GM21825 (cell line): Measurements from ENCODE around the gene HIPK1.
"Not testable (repeated sequence)": the region's sequence is repeated elsewhere in the genome, so short reads cannot be mapped to it uniquely, and the experiment has no call there.

ENCODE experiments used
- ATAC-seq: cut with Tn5 transposase; IDR thresholded peaks from one replicate; pipeline ENCODE4 v1.9.1; 2021; ENCODE audit warnings: mild to moderate bottlenecking, moderate library complexity; ENCODE audit not compliant: unreplicated experiment

The HIPK1 gene

DNA sequence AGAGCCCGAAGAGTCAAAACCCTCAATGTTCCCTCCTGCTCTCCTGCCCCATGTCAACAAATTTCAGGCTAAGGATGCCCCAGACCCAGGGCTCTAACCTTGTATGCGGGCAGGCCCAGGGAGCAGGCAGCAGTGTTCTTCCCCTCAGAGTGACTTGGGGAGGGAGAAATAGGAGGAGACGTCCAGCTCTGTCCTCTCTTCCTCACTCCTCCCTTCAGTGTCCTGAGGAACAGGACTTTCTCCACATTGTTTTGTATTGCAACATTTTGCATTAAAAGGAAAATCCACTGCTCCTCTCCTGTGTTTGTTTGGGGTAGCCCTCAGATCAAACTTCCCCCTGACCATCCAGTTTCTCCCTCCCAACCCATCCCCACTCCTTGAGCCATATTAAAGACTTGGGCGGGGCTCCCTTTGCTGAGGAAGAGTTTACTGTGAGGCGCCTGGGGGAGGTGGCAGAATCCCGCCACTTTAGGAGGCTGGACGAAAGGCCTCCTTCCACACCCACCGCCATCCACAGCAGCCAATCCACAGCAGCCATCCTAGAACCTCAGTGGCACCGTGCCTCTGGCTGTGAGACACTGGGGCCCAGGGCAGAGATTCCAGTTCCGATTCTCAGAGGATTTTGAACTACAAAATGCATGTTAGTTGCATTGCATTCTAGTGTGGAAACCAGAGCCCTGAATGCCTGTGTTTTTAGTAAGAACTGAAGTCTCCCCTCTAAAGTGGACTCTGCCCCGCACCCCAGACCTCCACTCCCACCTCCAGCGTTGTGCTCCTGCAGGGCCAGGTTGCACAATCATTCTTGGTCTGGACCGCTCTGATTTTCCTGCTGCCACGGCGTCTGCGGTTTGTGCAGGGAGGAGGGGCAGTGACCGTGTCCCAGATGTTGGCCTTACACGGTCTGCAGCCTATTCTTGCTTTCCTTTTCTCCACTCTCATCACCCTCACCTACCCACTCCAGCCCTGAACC, 53.1 kb downstream of the HIPK1 start:
- ATAC-seq: no peak

DNA sequence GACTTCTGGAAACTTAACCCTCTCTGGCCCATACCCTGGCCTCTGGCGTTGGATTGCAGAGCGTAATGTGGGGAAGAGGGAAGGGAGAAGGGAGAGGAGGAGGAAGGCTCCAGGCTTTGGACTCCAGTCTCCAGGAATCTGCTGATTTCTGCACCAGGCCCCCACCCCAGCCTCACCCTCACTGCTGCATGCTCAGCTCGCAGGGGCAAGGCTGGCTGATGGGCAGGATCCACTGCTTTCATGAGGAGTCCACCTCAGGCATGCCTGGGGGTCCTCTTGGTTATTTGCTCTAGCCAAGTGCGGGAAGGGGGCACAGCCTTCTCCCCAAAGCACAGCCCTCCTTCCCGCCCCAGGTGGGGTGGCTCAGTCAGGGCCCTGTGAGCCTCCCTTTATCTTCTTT, 53.8 kb downstream of the HIPK1 start:
- no peak for ATAC-seq

DNA sequence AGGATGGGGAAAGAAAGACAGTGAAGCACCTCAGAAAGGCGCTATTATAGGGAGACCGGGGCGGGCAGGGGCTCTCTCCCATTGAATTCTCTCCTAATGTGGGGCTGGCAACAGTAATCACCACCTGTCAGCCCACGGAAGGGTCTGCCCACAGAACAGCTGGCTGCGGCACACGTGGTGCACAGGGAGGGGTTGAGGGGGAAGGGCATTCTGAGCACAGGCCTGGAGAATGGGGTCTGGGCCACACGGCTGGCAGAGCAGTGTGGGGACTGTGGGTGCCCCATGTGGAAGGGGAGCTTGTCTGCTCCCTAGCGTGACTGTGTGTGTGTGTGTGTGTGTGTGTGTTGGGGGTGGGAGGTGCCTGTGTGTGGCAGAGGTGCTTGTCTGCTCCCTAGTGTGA, 54.3 kb downstream of the HIPK1 start:
- ATAC-seq: no peak

DNA sequence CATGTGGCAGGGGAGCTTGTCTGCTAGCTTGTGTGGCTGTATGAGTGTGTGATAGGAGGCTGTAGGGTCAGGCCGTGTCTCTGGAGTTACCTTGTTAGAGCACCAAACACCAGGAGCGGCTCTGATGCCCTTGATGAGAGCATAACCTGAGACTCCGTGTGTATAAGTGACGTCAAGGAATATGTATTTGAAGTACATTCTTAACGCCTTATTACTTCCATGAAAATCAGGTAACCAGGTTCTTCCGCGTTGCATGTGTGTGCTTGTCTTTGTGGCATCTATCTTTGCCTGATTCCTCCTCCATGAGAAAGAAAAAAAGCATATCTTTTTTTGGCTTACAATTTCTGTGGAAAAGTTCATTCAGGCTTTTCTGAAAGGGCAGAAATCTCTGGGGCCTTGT, 54.7 kb downstream of the HIPK1 start:
- no peak for ATAC-seq

DNA sequence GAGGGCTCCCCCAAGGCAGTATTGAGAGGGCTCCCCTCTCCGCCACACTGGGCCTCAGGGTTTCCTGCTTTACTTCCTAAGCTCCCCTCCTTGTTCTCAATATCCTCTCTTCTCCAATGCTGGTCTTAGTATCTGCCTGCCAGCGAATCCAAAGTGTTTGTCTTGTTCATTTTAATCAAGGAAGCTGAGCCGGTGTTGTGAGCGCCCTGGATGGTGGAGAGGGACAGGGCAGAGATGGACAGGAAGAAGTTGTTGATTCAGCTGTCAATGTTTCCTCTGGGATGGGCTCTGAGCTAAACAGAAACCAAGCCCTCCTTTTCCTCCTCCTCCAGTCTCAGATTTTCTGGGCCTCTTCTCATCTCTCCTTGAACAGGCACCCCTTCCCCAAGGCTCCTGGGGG, 55.6 kb downstream of the HIPK1 start:
- ATAC-seq: no peak

DNA sequence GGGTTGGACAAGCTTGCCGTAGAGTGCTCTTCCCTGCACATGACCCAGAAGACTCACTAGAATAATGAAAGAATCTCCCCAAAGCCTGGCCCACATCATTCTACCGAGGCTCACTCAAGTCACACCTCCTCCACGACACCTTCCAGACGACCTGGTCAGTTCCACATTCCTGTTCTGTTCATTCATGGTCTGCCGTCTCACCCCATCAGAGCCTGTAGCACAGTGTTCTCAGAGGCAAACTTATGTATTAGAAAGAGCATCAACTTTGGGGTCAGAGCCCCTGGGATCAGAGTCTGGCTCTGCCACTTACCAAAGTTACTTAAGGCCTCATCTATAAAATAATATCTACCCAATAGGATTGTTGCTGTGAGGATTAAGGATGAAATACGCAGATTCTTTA, 57.7 kb downstream of the HIPK1 start:
- no peak for ATAC-seq

DNA sequence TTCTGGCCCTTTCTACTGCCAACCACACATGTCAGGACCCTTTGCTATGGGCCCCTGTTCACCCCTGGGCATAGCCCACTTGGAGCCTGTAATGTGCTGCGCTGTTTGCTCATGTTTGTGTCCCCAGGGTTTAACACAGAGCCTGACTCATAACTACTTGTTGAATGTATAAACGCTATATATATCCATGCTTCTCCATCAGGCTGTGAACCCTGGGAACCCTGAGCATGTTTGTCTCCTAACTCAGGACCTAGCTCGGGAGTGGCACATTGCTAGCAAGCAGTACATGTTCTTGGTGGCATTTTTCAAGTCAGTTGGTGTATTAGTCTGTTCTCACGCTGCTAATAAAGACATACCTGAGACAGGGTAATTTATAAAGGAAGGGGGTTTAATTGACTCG, 58.1 kb downstream of the HIPK1 start:
- ATAC-seq: no peak

DNA sequence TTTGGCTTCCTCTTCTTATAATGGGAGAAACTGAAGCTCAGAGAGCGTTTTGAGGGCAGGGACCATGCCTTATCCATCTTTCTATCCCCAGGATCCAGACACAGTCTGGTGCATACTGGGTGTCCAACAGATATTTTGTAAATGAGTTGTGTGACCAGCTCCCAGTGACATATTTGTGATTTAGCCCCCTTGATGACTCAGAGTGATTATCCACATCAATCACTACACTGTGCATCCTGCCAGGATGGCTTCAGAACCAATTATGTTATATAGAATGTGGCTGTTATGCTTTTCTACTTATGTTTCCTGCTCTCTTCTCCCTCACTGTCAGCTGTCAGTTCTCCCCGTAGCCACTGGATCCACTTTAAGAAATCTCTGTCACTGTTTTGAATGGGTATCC, 61.4 kb downstream of the HIPK1 start:
- ATAC-seq: no peak

DNA sequence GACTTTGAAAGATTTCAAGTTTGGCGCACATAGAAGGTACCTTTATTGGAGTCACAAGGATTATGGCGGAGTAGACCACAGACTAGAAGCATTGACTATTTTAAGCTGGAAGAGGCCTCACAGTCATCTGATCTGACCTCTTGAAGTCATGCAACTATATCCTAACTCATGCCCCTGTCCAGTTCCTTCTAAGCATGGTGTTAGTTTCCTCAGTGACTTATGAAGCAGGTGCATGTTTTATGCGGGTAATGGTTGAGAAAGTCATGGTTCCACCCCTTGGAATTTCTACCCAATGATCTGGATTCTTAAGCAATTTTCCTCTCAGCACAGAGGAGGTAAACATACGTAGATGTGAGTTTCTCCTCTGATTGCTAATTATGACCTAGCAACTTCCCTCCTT, 61.8 kb downstream of the HIPK1 start:
- ATAC-seq: no peak

DNA sequence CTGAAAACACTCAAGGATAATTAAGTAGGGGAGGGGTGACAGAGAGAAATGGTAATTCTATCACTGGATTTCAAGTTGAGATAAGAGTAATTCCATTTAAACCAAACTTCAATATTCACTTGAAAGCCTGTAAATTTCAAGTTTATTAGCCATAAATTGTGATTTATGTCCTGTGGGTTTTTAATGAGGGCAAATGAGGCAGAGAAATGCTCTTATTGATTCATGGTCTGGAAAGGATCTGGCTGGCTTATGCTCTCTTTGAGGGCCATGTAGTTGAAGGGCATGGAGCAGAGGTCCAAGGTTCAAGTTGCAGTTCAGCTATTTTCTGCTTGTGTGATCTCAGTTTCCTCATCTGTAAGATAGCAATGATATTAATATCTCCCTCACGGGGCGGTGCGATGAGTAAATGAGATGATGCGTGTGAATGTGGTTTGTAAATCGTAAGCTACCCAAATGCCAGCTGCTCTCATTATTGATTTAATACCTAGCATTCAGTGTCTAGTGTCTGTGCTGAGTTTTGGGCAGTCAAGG, 62.4 kb downstream of the HIPK1 start:
- ATAC-seq: no peak

DNA sequence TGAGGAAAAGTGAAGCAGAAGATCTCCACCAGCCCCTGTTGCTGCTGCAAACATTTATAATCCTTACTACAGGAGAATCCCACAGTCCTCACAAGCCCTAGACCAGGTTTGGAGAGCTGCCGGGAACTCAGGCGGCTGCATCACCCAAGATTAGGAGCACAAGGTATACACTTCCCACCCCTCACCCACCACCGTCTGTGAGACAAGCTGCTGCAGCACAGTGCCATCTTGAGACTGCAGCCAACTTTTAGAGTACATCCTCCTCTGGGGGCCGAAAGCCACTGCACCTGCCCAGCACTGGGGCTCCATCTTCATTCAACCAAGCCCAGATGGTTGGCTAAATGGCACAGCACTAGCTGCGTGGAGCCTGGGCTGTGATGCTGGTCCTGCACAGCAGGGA, 63.9 kb downstream of the HIPK1 start:
- no peak for ATAC-seq

DNA sequence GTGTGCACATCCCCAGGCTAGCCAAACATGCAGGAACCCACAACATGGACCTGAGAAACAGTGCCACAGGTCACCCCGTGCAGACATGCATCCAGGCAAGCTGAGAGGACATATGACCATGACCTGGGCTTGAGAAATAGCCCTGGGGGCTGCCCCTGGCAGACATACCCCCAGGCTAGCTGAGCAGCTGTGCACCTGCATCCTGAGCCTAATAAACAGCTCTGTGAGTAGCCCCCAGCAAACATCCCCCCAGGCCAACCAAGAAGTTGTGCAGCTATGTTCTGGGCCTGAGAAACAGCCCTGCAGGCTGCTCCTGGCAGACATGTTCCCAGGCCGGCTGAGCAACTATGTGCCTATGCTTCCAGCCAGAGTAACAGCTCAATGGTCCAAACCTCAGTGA, 64.6 kb downstream of the HIPK1 start:
- no peak for ATAC-seq

DNA sequence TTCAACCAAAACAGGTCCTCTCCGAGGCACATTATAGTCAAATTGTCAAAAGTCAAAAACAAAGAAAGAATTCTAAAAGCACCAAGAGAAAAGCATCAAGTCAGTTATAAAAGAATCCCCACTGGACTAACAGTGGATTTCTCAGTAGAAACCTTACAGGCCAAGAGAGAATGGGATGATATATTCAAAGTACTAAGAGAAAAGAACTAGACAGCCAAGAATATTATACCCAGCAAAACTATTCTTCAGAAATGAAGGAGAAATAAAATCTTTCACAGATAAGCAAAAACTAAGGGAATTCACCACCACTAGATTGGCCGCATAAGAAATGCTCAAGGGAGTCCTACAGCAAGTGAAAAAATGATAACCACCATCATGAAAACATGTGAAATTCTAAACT, 66.3 kb downstream of the HIPK1 start:
- no peak for ATAC-seq

DNA sequence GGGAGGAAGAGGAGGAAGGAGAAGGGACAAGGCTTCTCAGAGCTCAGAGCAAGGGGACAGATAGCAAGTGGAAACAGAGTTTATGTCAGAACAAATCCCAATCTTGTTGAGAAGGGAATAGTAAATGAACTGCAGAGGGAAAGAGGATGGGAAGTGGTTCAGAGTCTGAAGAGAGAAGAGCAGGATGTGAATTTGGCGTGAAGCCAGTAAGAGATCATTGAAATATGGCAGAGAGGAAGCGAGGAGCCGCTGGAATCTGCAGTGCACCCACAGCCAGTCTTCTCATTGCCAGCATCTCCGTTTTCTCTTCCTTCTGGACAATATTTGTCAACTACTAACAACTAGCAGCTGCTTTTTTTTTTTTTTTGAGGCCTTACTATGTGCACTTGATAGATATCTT, 69.2 kb downstream of the HIPK1 start:
- ATAC-seq: no peak

DNA sequence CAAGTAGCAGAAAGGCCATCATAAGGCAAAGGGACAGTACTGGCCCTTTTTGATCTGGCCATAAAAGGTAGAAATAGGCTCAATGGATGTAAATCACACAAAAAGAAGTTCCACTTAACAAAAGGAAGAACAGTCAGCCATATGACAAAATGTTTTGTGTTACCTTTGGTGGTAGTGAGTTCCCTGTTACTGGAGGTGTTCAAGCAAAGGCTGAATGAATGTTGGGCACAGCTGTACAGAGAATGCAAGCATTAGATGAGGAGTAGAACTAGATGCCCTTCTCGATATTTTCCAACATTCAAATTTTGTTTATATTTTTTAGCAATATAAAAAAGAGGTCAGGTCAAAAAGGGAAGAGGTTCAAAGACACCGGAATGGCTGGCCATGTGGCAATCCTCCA, 70.1 kb downstream of the HIPK1 start:
- no peak for ATAC-seq

DNA sequence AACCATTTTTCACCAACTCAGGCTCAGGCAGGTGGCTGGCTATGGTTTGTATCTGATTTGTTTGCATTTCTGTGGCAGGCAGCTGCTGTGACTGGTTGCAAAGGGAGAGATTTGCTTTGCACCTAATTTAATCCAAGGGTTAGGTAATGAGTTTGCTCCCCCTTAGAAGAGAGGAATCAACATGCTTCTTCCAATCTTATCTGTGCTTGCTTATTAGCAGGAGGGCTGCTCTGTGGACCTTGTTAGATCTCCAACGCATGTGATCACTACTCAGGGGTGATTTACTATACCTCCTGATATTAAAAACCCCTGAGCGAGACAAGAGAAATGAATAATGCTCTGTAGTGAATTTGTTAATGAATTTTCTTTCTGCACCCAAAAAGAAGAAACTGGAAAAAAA, 70.7 kb downstream of the HIPK1 start:
- no peak for ATAC-seq

DNA sequence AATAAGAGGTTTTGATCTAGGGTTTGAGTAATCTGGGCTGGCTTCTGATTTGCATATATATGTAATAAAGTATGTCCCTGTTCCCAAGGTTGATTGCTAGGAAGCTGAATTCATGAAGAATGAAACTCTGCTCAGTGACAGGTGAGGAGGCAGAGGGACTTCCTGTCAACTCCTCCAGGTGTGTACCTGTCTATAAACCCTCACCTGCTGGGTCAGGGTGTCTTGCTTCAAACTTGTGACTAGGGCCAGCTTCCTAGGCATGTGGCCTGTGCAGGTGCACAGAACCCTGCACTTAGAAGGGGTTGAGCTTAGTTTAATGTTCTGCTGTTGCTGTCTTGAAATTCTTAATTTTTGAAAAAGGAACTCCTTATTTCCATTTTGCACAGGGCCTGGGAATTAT, 71.3 kb downstream of the HIPK1 start:
- ATAC-seq: no peak

DNA sequence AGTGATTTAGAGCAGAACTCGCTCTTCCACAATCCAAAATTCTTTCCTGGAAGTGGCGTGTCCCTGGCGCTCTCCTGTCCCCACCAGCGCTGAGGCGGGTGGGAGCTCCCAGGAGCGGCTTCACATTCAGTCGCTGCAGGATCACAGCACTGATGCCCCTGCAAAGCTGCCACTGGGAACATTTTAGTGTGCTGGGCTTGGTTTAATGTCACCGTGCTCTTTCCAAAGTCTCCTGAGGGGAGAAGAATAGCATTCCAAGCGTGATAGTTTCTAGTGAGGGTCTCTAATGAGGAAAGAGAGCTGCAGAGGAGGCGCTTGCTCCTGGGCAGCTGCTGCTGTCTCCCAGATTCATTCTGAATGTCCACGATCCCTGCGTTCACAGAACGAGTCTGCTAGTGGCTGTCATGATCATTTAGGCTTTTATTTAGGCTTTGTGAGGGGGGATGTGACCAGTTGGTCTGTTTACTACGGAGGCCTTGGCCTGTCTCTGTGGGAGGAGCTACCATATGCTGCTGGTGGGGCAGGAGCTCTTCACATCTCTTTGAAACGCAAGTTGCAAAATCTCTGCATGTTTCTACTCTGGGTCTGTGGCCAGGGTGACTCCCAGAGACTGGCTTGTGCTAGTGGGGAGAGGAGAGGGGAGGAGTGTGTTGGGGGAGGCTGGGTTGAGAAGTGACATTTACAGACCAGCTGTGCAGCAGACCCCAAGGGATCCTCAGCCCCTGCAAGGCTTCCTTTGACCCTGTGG, 73.5 kb downstream of the HIPK1 start:
- ATAC-seq: no peak

DNA sequence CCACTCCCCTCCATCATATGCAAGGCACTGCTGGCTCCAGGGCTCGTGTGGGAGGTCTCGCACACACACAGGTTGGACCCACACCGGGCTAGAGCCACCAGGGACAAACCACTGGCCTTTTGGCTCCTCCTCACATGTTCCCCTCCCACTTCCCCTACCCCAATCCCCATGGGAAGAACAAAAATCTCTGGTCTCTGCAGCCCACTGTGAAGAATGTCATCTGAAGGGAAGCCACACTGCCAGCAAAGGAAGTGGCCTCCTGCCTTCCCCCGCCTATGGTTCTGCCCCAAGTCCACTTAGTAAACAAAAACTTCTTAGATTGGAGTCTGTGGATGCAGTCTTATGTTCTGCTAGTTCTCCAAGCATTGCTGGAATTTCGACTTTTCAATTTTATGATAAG, 74.3 kb downstream of the HIPK1 start:
- ATAC-seq: no peak

DNA sequence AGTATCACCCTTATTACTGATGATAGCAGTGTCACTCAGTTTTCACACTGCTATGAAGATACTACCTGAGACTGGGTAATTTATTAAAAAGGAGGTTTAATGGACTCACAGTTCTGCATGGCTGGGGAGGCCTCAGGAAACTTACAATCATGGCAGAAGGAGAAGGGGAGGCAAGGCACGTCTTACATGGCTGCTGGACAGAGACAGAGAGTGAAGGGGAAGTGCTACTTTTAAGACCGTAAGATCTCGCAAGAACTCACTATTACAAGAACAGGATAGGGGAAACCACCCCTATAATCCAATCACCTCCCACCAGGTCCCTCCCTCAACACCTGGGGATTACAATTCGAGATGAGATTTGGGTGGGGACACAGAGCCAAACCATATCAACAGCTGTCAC, 77.7 kb downstream of the HIPK1 start:
- ATAC-seq: not testable (repeated sequence)

DNA sequence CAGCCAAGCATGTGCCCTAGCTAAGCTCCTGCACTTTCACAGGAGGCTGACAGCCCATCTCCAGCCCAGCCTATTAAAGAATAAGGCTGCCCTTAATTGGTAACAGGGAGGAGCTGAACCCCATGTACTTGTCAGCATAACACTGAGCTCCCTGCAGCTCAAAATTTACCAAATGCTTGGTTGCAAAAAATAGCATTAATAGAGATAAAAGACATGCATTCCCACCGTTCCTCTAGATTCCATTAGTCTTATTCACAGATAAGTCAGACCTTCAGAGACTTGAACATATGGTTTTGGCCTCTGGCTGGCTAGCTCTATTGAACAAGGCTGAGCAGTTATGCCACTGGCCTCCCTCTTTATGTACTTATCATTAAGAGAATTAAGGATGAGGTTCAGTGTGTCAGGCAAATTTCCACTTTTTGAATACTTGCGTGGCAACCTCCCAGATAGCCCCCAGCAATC, 79.4 kb downstream of the HIPK1 start:
- no peak for ATAC-seq

DNA sequence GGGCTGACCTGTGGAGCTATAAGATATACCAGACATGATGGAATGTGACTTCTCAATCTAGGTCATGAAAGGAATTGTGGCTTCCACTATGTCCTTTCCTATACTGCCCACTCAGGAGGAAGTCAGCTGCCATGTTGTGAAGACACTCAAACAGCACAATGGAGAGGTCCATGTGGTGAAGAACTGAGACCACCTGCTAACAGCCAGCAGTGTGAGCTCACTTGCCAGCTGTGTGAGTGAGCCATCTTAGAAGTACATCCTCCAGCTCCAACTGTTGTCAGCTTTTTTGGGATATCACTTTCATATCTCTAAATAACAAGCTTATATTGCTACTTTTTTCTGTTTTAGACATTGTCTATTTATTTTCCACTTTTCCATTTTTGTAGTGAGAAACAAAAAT, 79.9 kb downstream of the HIPK1 start:
- ATAC-seq: no peak
